GM23248 (cell line): ENCODE measurements around the gene MYRIP.

Source experiments
- EZH2 ChIP-seq: fragments of 200-600 bp; sonication (generic); IDR thresholded peaks from 2 replicates; pipeline ENCODE4 v1.6.1; 2018; ENCODE audit warnings: antibody characterized with exemption, mild to moderate bottlenecking; ENCODE audit not compliant: insufficient read depth, poor library complexity, severe bottlenecking
- EZH2phosphoT487 ChIP-seq: fragments of 200-600 bp; sonication (generic); IDR thresholded peaks from 2 replicates; pipeline ENCODE4 v1.6.1; 2018; ENCODE audit warnings: antibody characterized with exemption, moderate library complexity, mild to moderate bottlenecking, low read depth; ENCODE audit not compliant: insufficient read depth

DNA sequence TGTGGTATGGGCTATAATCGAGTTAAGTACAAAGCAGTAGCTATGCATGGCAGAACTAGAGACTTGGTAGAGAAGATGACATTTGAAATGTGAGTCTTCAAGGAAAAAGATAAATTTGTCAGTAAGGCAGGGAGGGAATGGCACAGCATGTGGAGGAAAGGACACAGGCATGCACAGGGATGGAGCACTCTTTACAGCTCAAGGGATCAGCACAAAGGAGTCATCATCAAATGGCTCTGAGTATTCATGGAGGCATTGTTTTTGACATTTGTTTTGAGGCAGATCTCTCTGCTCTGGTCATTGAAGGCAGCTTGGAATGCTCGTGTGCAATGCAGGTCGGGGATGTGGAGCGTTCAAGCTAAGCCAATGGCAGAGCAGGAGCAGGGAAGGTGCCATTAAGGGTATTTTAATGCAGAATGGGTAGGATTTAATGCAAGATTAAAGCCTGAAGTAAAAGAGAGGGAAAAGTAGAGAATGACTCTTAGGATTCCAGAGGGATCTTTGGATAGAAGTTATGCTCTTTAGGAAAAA lies 213.0 kb downstream of the MYRIP start:
- TF ChIP-seq EZH2, result no peak
- TF ChIP-seq EZH2phosphoT487, result no peak
